OCI-LY1 (cell line): ENCODE measurements around the gene LINC00237.

Experiments
- H2AFZ ChIP-seq: fragments of 200-600 bp; sonication (generic), shearing (Covaris generic); 2 replicates; pipeline ENCODE4 v1.6.0; 2014; ENCODE audit warnings: antibody characterized with exemption, mild to moderate bottlenecking, low read length
- H3F3A ChIP-seq: fragments of 200-600 bp; sonication (generic), shearing (Covaris generic); 2 replicates; pipeline ENCODE4 v1.6.0; 2014; ENCODE audit warnings: mild to moderate bottlenecking, antibody characterized with exemption, low read length, moderate library complexity; ENCODE audit not compliant: insufficient read depth
- H3K27ac ChIP-seq: fragments of 200-600 bp; sonication (generic); 2 replicates; pipeline ENCODE4 v1.5.1; 2014; ENCODE audit warnings: low read length, mixed run types, mild to moderate bottlenecking, low read depth; ENCODE audit not compliant: poor library complexity, severe bottlenecking
- H3K27me3 ChIP-seq: fragments of 200-600 bp; sonication (generic); 2 replicates; pipeline ENCODE4 v1.6.0; 2014; ENCODE audit warnings: antibody characterized with exemption, mild to moderate bottlenecking, low read length, moderate library complexity; ENCODE audit not compliant: insufficient read depth
- H3K36me3 ChIP-seq: fragments of 200-600 bp; sonication (generic); 2 replicates; pipeline ENCODE4 v1.6.1; 2014; ENCODE audit warnings: mild to moderate bottlenecking, antibody characterized with exemption, low read length, moderate library complexity, mixed read lengths; ENCODE audit not compliant: insufficient read depth
- H3K4me1 ChIP-seq: fragments of 200-600 bp; sonication (generic); 2 replicates; pipeline ENCODE4 v1.5.1; 2014; ENCODE audit warnings: mild to moderate bottlenecking, low read length, moderate library complexity; ENCODE audit not compliant: insufficient read depth, severe bottlenecking
- H3K4me2 ChIP-seq: fragments of 200-600 bp; sonication (generic), shearing (Covaris generic); 2 replicates; pipeline ENCODE4 v1.6.1; 2014; ENCODE audit warnings: low read length
- H3K4me3 ChIP-seq: fragments of 200-600 bp; sonication (generic); 2 replicates; pipeline ENCODE4 v1.5.1; 2014; ENCODE audit warnings: low read length, low read depth, mild to moderate bottlenecking, mixed read lengths; ENCODE audit not compliant: poor library complexity, severe bottlenecking
- H3K79me2 ChIP-seq: fragments of 200-600 bp; shearing (Covaris generic); 2 replicates; pipeline ENCODE4 v1.6.1; 2016; ENCODE audit warnings: mixed run types, low read length, mixed read lengths; ENCODE audit not compliant: insufficient read depth
- H3K9ac ChIP-seq: fragments of 200-600 bp; sonication (generic), shearing (Covaris generic); 2 replicates; pipeline ENCODE4 v1.6.1; 2014; ENCODE audit warnings: mild to moderate bottlenecking, low read length, mixed read lengths
- H3K9me2 ChIP-seq: fragments of 200-600 bp; sonication (generic), shearing (Covaris generic); 2 replicates; pipeline ENCODE4 v1.6.1; 2014; ENCODE audit warnings: low read depth, mild to moderate bottlenecking, low read length, mixed read lengths
- H3K9me3 ChIP-seq: fragments of 200-600 bp; shearing (Covaris generic); 2 replicates; pipeline ENCODE4 v1.6.1; 2014; ENCODE audit warnings: low read length, mixed read lengths
- H4K20me1 ChIP-seq: fragments of 200-600 bp; sonication (generic), shearing (Covaris generic); 2 replicates; pipeline ENCODE4 v1.6.0; 2016; ENCODE audit warnings: mild to moderate bottlenecking, low read length; ENCODE audit not compliant: insufficient read depth
- EZH2 ChIP-seq: fragments of 200-600 bp; sonication (generic), shearing (Covaris generic); IDR thresholded peaks from 2 replicates; pipeline ENCODE4 v1.8.0; 2017; ENCODE audit warnings: borderline replicate concordance, mixed run types, mild to moderate bottlenecking, antibody characterized with exemption, low read length, moderate library complexity, mixed read lengths
- TF ChIP-seq, protein P1 (sequence below): fragments of 200-600 bp; sonication (generic), shearing (Covaris generic); IDR thresholded peaks from 2 replicates; pipeline ENCODE4 v1.5.1; 2017; ENCODE audit warnings: mild to moderate bottlenecking, antibody characterized with exemption, low read length, moderate library complexity, mixed read lengths

Gene LINC00237

DNA sequence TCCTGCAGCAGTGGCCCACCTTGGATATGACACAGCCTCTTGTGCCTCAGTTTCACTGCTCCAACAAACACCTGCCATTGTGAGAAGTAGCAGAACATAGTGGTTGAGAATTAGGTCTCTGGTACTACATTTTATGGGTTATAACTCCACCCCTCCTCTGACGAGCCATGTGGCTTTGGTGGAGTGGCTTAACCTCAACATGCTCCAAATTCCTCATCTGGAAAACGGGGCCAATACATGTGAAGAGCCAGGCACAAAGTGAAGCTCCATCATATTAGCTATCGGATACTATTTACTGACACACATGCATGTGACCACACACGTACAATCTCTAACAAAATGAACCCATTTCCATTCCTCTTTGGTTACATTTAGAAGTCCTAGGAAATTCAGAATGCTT is 11.4 kb upstream of the LINC00237 start:
- Histone ChIP-seq H3K4me3 (no peak overlapping the region), H3K27me3 (no peaks in the 10 kb centered on the region), H3K4me2 (no peak overlapping the region), H3K9me3 (no peaks in the 10 kb centered on the region), H3K9ac (no peak overlapping the region), H3F3A (no peaks in the 10 kb centered on the region), H2AFZ (no peak overlapping the region), H3K4me1 (no peaks in the 10 kb centered on the region), H3K36me3 (no peaks in the 10 kb centered on the region), H4K20me1 (no peaks in the 10 kb centered on the region), H3K27ac (no peak overlapping the region), H3K9me2 (no peaks in the 10 kb centered on the region), H3K79me2 (no peaks in the 10 kb centered on the region)
- TF ChIP-seq, protein P1, sequence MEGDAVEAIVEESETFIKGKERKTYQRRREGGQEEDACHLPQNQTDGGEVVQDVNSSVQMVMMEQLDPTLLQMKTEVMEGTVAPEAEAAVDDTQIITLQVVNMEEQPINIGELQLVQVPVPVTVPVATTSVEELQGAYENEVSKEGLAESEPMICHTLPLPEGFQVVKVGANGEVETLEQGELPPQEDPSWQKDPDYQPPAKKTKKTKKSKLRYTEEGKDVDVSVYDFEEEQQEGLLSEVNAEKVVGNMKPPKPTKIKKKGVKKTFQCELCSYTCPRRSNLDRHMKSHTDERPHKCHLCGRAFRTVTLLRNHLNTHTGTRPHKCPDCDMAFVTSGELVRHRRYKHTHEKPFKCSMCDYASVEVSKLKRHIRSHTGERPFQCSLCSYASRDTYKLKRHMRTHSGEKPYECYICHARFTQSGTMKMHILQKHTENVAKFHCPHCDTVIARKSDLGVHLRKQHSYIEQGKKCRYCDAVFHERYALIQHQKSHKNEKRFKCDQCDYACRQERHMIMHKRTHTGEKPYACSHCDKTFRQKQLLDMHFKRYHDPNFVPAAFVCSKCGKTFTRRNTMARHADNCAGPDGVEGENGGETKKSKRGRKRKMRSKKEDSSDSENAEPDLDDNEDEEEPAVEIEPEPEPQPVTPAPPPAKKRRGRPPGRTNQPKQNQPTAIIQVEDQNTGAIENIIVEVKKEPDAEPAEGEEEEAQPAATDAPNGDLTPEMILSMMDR = no peak

DNA sequence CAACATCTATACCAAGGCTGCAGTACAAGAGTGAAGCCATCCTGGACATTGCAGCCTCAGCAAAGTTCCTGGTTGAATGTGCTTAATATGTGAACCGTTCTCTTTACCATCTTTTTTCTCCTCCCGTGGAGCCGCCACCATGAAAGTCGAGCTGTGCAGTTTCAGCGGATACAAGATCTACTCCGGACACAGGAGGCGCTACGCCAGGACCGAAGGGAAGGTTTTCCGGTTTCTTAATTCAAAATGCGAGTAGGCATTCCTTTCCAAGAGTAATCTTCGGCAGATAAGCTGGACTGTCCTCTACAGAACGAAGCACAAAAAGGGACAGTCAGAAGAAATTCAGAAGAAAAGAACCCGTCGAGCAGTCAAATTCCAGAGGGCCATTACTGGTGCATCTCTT is 8.4 kb upstream of the LINC00237 start:
- H3F3A ChIP-seq = no peaks in the 10 kb centered on the region
- H3K9me3 ChIP-seq = no peaks in the 10 kb centered on the region
- no peak overlapping the region for H3K4me2 ChIP-seq
- H3K27me3 ChIP-seq = no peaks in the 10 kb centered on the region
- no peaks in the 10 kb centered on the region for H3K36me3 ChIP-seq
- H3K4me3 ChIP-seq = no peak overlapping the region
- no peak overlapping the region for H3K27ac ChIP-seq
- no peak for TF ChIP-seq EZH2
- no peaks in the 10 kb centered on the region for H3K79me2 ChIP-seq
- no peaks in the 10 kb centered on the region for H3K4me1 ChIP-seq
- no peak overlapping the region for H2AFZ ChIP-seq
- H3K9me2 ChIP-seq = no peaks in the 10 kb centered on the region
- no peak overlapping the region for H3K9ac ChIP-seq
- H4K20me1 ChIP-seq = no peaks in the 10 kb centered on the region

DNA sequence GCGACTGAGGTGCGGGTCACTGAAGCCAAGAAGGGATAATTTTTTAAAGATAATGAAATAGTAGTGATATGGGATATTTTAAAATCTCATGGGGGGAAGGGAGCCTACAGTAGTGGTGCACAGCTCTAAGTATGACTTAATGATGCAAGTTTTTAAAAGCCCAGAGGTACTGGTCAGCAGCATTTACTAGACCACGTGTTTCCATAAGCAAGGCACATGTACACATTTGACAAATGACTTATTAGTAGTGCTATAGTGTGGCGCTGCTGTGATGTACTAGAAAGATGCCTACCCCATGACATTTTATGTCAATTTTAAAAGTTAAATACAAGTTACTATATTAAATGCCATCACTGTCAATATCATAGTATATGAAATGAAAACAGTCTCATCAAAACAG is 7.5 kb upstream of the LINC00237 start:
- Histone ChIP-seq H3K4me3 (no peak overlapping the region), H3K36me3 (no peaks in the 10 kb centered on the region), H3F3A (no peaks in the 10 kb centered on the region), H3K9me2 (no peaks in the 10 kb centered on the region), H3K27ac (no peak overlapping the region), H3K27me3 (no peaks in the 10 kb centered on the region), H2AFZ (no peak overlapping the region), H4K20me1 (no peaks in the 10 kb centered on the region), H3K4me2 (no peak overlapping the region), H3K4me1 (no peaks in the 10 kb centered on the region), H3K9ac (no peak overlapping the region), H3K9me3 (no peaks in the 10 kb centered on the region), H3K79me2 (no peaks in the 10 kb centered on the region)
- TF ChIP-seq, protein P1 = no peak
- no peak for TF ChIP-seq EZH2

DNA sequence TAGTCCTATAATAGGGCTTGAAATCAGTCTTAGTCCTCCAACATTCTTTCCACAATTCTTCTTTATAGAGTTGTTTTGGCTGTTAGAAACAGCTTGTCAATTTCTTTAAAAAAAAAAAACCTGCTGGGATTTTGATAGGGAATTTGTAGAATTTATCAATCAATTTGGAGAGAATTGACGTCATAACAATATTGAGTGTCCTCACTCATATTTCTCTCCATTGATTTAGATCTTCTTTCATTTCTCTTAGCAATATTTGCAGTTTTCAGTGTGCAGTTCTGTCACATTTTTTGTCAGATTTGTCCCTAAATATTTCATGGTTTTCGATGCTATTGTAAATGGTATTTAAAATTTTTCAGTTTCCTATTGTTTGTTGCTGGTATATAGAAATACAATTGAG is 5.3 kb upstream of the LINC00237 start:
- Histone ChIP-seq H4K20me1 (no peaks in the 10 kb centered on the region), H3K9me3 (no peaks in the 10 kb centered on the region), H3K9ac (no peak overlapping the region), H2AFZ (no peak overlapping the region), H3K79me2 (no peaks in the 10 kb centered on the region), H3K4me2 (no peak overlapping the region), H3K36me3 (no peaks in the 10 kb centered on the region), H3F3A (no peaks in the 10 kb centered on the region), H3K4me1 (no peaks in the 10 kb centered on the region), H3K27me3 (0 out of 2 replicates have a peak, but pooled peaks cover 5% of the 10 kb centered on the region), H3K9me2 (no peaks in the 10 kb centered on the region), H3K4me3 (no peak overlapping the region), H3K27ac (no peak overlapping the region)
- TF ChIP-seq, protein P1 = no peak
- no peak for TF ChIP-seq EZH2
